ENCODE measurements around the gene LRRC27.

Gene LRRC27

GRCh38 chr10:132395704-132396493 lies 63.9 kb downstream of the LRRC27 start:
- peak overlapping the region; percentile 79 for H3K27ac ChIP-seq
- DNase-seq (ENCODE audit: low read depth, low spot score), result no peak

GRCh38 chr10:132396494-132397035 lies 64.6 kb downstream of the LRRC27 start:
- H3K27ac ChIP-seq, result peak overlapping the region; percentile 79
- no peak for DNase-seq (ENCODE audit: low read depth, low spot score)

GRCh38 chr10:132397036-132397541 lies 65.1 kb downstream of the LRRC27 start, which contains the start of gene PWWP2B:
Gene PWWP2B (plus strand): TSS chr10:132397200. CDS start chr10:132397227, 27 bp downstream.
- DNase-seq (ENCODE audit: low read depth, low spot score), result no peak
- peak within 1 kb of the TSS; percentile 79 for H3K27ac ChIP-seq

- no peak for DNase-seq (ENCODE audit: low read depth, low spot score)
- H3K27ac ChIP-seq, result peak overlapping the region; percentile 79
Observed at GRCh38 chr10:132397671-132398565, 65.9 kb downstream of the LRRC27 start.

- no peak for DNase-seq (ENCODE audit: low read depth, low spot score)
- H3K27ac ChIP-seq, result peak overlapping the region; percentile 79
Observed at GRCh38 chr10:132398566-132398991, 66.6 kb downstream of the LRRC27 start.

GRCh38 chr10:132399117-132400035 lies 67.4 kb downstream of the LRRC27 start:
- no peak for DNase-seq (ENCODE audit: low read depth, low spot score)
- H3K27ac ChIP-seq, result no peak overlapping the region

- H3K27ac ChIP-seq, result no peak overlapping the region
- DNase-seq (ENCODE audit: low read depth, low spot score), result no peak
Observed at GRCh38 chr10:132400041-132400546, 68.1 kb downstream of the LRRC27 start.

- no peak for DNase-seq (ENCODE audit: low read depth, low spot score)
- H3K27ac ChIP-seq, result no peak overlapping the region
Observed at GRCh38 chr10:132400547-132401151, 68.7 kb downstream of the LRRC27 start.

- no peak for DNase-seq (ENCODE audit: low read depth, low spot score)
- H3K27ac ChIP-seq, result no peak overlapping the region
Observed at GRCh38 chr10:132401401-132402118, 69.6 kb downstream of the LRRC27 start.

GRCh38 chr10:132402781-132403241 lies 70.8 kb downstream of the LRRC27 start:
- DNase-seq (ENCODE audit: low read depth, low spot score), result no peak

GRCh38 chr10:132403511-132404168 lies 71.6 kb downstream of the LRRC27 start:
- DNase-seq (ENCODE audit: low read depth, low spot score), result no peak
- peak overlapping the region; percentile 2 for H3K27ac ChIP-seq

More at GRCh38 chr10:132402781-132403241, 70.8 kb downstream of the LRRC27 start:
- H3K27ac ChIP-seq, result no peak overlapping the region

GRCh38 chr10:132404169-132404880 lies 72.3 kb downstream of the LRRC27 start:
- H3K27ac ChIP-seq, result peak overlapping the region; percentile 2
- no peak for DNase-seq (ENCODE audit: low read depth, low spot score)

- no peak for DNase-seq (ENCODE audit: low read depth, low spot score)
- H3K27ac ChIP-seq, result no peak overlapping the region
Observed at GRCh38 chr10:132404911-132405462, 73.0 kb downstream of the LRRC27 start.

- DNase-seq (ENCODE audit: low read depth, low spot score), result no peak
- H3K27ac ChIP-seq, result no peak overlapping the region
Observed at GRCh38 chr10:132405463-132405991, 73.5 kb downstream of the LRRC27 start.

GRCh38 chr10:132406181-132406580 lies 74.2 kb downstream of the LRRC27 start:
- DNase-seq (ENCODE audit: low read depth, low spot score), result no peak
- no peak overlapping the region for H3K27ac ChIP-seq

- H3K27ac ChIP-seq, result peak overlapping the region; percentile 87
- DNase-seq (ENCODE audit: low read depth, low spot score), result no peak
Observed at GRCh38 chr10:132406750-132407149, 74.8 kb downstream of the LRRC27 start.

All from epithelial cell of prostate (primary cell).